Glutamatergic neuron (in vitro differentiated cells): ENCODE measurements around the gene BCDIN3D. TPM values are rescaled to one million over a fixed set of nuclear protein-coding genes. Genes with fewer than 3 reads are reported as not detected.

Source experiments
- DNase-seq: peaks from one replicate; pipeline ENCODE4 v3.0.0; 2022
- H3K27ac Mint-ChIP-seq: one replicate; pipeline ENCODE4 v1.8.0; 2020; ENCODE audit warnings: mild to moderate bottlenecking, mixed read lengths, inconsistent platforms; ENCODE audit not compliant: unreplicated experiment
- H3K27me3 Mint-ChIP-seq: one replicate; pipeline ENCODE4 v1.8.0; 2020; ENCODE audit warnings: mild to moderate bottlenecking, moderate library complexity, mixed read lengths, inconsistent platforms; ENCODE audit not compliant: unreplicated experiment
- H3K36me3 Mint-ChIP-seq: one replicate; pipeline ENCODE4 v1.8.0; 2020; ENCODE audit warnings: mild to moderate bottlenecking, mixed read lengths, inconsistent platforms; ENCODE audit not compliant: unreplicated experiment
- H3K4me1 Mint-ChIP-seq: one replicate; pipeline ENCODE4 v1.8.0; 2020; ENCODE audit warnings: mild to moderate bottlenecking, low read depth, mixed read lengths, inconsistent platforms; ENCODE audit not compliant: unreplicated experiment
- H3K4me3 Mint-ChIP-seq: one replicate; pipeline ENCODE4 v1.8.0; 2020; ENCODE audit warnings: mild to moderate bottlenecking, mixed read lengths, inconsistent platforms; ENCODE audit not compliant: unreplicated experiment
- H3K9me3 Mint-ChIP-seq: one replicate; pipeline ENCODE4 v1.8.0; 2020; ENCODE audit warnings: mild to moderate bottlenecking, moderate library complexity, mixed read lengths, inconsistent platforms; ENCODE audit not compliant: unreplicated experiment
- total RNA-seq: library from RNA; stranded (reverse); fragmentation: NEBNext Ultra II Directional; extraction: Animal tissue kit (Norgen Biotek cat#: 25700); gene quantifications from one replicate; pipeline ENCODE4 v1.2.1, GENCODE V29; 2021; ENCODE audit not compliant: unreplicated experiment
- TF ChIP-seq, protein P1 (sequence below): fragments of 200-600 bp; sonication (generic); IDR thresholded peaks from one replicate; pipeline ENCODE4 v1.5.0; 2021; ENCODE audit not compliant: partially characterized antibody, unreplicated experiment

BCDIN3D gene
- total RNA-seq, 1 donor from 2014 or later = 5.9 TPM

- Mint-ChIP-seq H3K4me1 (peaks cover 5% of the 10 kb centered on the region), H3K27me3 (peaks cover 8% of the 10 kb centered on the region), H3K4me3 (no peak overlapping the region), H3K27ac (no peak overlapping the region), H3K9me3 (peaks cover 8% of the 10 kb centered on the region), H3K36me3 (peaks cover 4% of the 10 kb centered on the region)
- DNase-seq = no peak
- TF ChIP-seq, protein P1, sequence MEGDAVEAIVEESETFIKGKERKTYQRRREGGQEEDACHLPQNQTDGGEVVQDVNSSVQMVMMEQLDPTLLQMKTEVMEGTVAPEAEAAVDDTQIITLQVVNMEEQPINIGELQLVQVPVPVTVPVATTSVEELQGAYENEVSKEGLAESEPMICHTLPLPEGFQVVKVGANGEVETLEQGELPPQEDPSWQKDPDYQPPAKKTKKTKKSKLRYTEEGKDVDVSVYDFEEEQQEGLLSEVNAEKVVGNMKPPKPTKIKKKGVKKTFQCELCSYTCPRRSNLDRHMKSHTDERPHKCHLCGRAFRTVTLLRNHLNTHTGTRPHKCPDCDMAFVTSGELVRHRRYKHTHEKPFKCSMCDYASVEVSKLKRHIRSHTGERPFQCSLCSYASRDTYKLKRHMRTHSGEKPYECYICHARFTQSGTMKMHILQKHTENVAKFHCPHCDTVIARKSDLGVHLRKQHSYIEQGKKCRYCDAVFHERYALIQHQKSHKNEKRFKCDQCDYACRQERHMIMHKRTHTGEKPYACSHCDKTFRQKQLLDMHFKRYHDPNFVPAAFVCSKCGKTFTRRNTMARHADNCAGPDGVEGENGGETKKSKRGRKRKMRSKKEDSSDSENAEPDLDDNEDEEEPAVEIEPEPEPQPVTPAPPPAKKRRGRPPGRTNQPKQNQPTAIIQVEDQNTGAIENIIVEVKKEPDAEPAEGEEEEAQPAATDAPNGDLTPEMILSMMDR = no peak
Observed at GRCh38 chr12:49794811-49795653, 47.9 kb downstream of the BCDIN3D start.

DNA sequence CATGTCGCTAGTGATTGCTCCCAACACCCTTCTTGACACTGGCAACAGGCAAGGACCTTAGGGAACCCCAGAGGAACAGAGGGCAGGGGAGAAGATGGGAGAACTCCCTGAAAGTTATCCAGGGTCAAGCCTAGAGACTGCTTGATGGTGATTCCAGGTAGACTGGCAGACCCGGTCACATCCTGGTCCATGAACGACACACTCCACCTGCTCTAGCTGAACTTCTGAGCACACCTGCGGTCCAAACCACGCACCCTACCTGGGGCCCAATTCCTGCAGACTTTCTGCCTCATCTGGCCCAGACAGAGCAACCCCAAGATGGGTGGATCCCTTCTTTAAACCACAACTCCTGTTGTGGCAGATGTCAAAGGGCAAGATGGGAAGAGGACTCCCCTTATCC lies 48.9 kb downstream of the BCDIN3D start:
- Mint-ChIP-seq H3K27me3 (peaks cover 7% of the 10 kb centered on the region), H3K9me3 (peaks cover 7% of the 10 kb centered on the region), H3K27ac (no peak overlapping the region), H3K4me1 (peaks cover 2% of the 10 kb centered on the region), H3K36me3 (peaks cover 3% of the 10 kb centered on the region), H3K4me3 (no peak overlapping the region)
- DNase-seq = no peak
- TF ChIP-seq, protein P1 = no peak

- H3K27me3 Mint-ChIP-seq = peaks cover 6% of the 10 kb centered on the region
- no peaks in the 10 kb centered on the region for H3K36me3 Mint-ChIP-seq
- H3K4me1 Mint-ChIP-seq = no peaks in the 10 kb centered on the region
Observed at GRCh38 chr12:49793620-49794019, 49.3 kb downstream of the BCDIN3D start.

GRCh38 chr12:49792976-49793580 lies 49.8 kb downstream of the BCDIN3D start:
- no peak overlapping the region for H3K4me3 Mint-ChIP-seq
- H3K27me3 Mint-ChIP-seq = peaks cover 6% of the 10 kb centered on the region
- DNase-seq = no peak
- H3K36me3 Mint-ChIP-seq = no peaks in the 10 kb centered on the region
- TF ChIP-seq, protein P1 = no peak
- no peaks in the 10 kb centered on the region for H3K4me1 Mint-ChIP-seq
- H3K9me3 Mint-ChIP-seq = peaks cover 4% of the 10 kb centered on the region
- no peak overlapping the region for H3K27ac Mint-ChIP-seq

More at GRCh38 chr12:49793620-49794019, 49.3 kb downstream of the BCDIN3D start:
- no peak overlapping the region for H3K27ac Mint-ChIP-seq
- no peak overlapping the region for H3K4me3 Mint-ChIP-seq
- no peak for DNase-seq
- TF ChIP-seq, protein P1 = no peak
- H3K9me3 Mint-ChIP-seq = peaks cover 4% of the 10 kb centered on the region
